WTC11 (cell line): ENCODE measurements around the gene RPL6. TPM values are rescaled to one million over a fixed set of nuclear protein-coding genes. Genes with fewer than 3 reads are reported as not detected.

Source experiments
- ATAC-seq: fragments of 200-7000 bp; cut with Tn5 transposase; 2 replicates; pipeline ENCODE4 v1.10.0; 2021; ENCODE audit warnings: mild to moderate bottlenecking, moderate library complexity
- CTCF ChIA-PET: fragments of 300-600 bp; sonication (Branson Sonifier 250); formaldehyde crosslinking; loops from one replicate; lab custom pipeline; 2021; ENCODE audit warnings: antibody characterized with exemption; lab: Charles Lee
- POLR2A ChIA-PET: fragments of 350-600 bp; sonication (Branson Sonifier 250); formaldehyde crosslinking; loops from one replicate; lab custom pipeline; 2021; ENCODE audit warnings: antibody characterized with exemption; lab: Charles Lee
- DNase-seq: peaks from one replicate; pipeline ENCODE4 v3.0.0; 2021; ENCODE audit warnings: low spot score
- H3K27ac Mint-ChIP-seq: 2 replicates; pipeline ENCODE4 v1.8.0; 2021; ENCODE audit warnings: mixed read lengths
- H3K27me3 Mint-ChIP-seq: 2 replicates; pipeline ENCODE4 v1.8.0; 2021; ENCODE audit warnings: low read depth, mild to moderate bottlenecking, moderate library complexity, mixed read lengths
- H3K36me3 Mint-ChIP-seq: 2 replicates; pipeline ENCODE4 v1.8.0; 2021; ENCODE audit warnings: mixed read lengths
- H3K4me1 Mint-ChIP-seq: 2 replicates; pipeline ENCODE4 v1.8.0; 2022; ENCODE audit warnings: mixed read lengths
- H3K4me3 Mint-ChIP-seq: 2 replicates; pipeline ENCODE4 v1.8.0; 2021; ENCODE audit warnings: mild to moderate bottlenecking, moderate library complexity, mixed read lengths
- H3K9me3 Mint-ChIP-seq: 2 replicates; pipeline ENCODE4 v1.8.0; 2021; ENCODE audit warnings: mixed read lengths
- ATF1 ChIP-seq: sonication (generic); formaldehyde crosslinking; IDR thresholded peaks from 2 replicates; pipeline ENCODE4 v1.8.1; 2023; ENCODE audit warnings: mild to moderate bottlenecking, moderate library complexity, missing genetic modification reagents
- CBFB ChIP-seq: sonication (generic); formaldehyde crosslinking; IDR thresholded peaks from 2 replicates; pipeline ENCODE4 v1.8.1; 2022; ENCODE audit warnings: mild to moderate bottlenecking, low read depth, missing genetic modification reagents
- ETV6 ChIP-seq: sonication (generic); formaldehyde crosslinking; IDR thresholded peaks from 2 replicates; pipeline ENCODE4 v1.8.1; 2022; ENCODE audit warnings: mild to moderate bottlenecking, missing genetic modification reagents
- MXD4 ChIP-seq: fragments of 250-450 bp; sonication (Bioruptor Pico); IDR thresholded peaks from 2 replicates; pipeline ENCODE4 v1.8.0; 2021; ENCODE audit warnings: mild to moderate bottlenecking, moderate library complexity, borderline replicate concordance
- NR2C2 ChIP-seq: sonication (generic); formaldehyde crosslinking; IDR thresholded peaks from 2 replicates; pipeline ENCODE4 v1.8.0; 2022; ENCODE audit warnings: mild to moderate bottlenecking, missing genetic modification reagents
- PRRX2 ChIP-seq: fragments of 250-450 bp; sonication (Bioruptor Pico); IDR thresholded peaks from 2 replicates; pipeline ENCODE4 v1.8.0; 2021; ENCODE audit warnings: mild to moderate bottlenecking
- RELA ChIP-seq: sonication (generic); formaldehyde crosslinking; IDR thresholded peaks from 2 replicates; pipeline ENCODE4 v1.8.1; 2022; ENCODE audit warnings: missing genetic modification reagents, mild to moderate bottlenecking, borderline replicate concordance
- SMAD3 ChIP-seq: sonication (generic); formaldehyde crosslinking; IDR thresholded peaks from 2 replicates; pipeline ENCODE4 v1.8.0; 2022; ENCODE audit warnings: missing genetic modification reagents, mild to moderate bottlenecking, borderline replicate concordance
- SMAD4 ChIP-seq: sonication (generic); formaldehyde crosslinking; IDR thresholded peaks from 2 replicates; pipeline ENCODE4 v1.8.0; 2022; ENCODE audit warnings: mild to moderate bottlenecking, missing genetic modification reagents
- TCF7 ChIP-seq: sonication (generic); formaldehyde crosslinking; IDR thresholded peaks from 2 replicates; pipeline ENCODE4 v1.8.0; 2022; ENCODE audit warnings: mild to moderate bottlenecking, low read depth, missing genetic modification reagents, moderate library complexity
- ZBTB21 ChIP-seq: sonication (generic); formaldehyde crosslinking; IDR thresholded peaks from 2 replicates; pipeline ENCODE4 v1.8.1; 2023; ENCODE audit warnings: mild to moderate bottlenecking, missing genetic modification reagents, borderline replicate concordance
- ZNF423 ChIP-seq: fragments of 250-450 bp; sonication (Bioruptor Pico); IDR thresholded peaks from 2 replicates; pipeline ENCODE4 v2.1.2; 2022; ENCODE audit warnings: mild to moderate bottlenecking, moderate library complexity
- total RNA-seq: library from RNA; stranded (reverse); gene quantifications from 3 replicates; pipeline ENCODE4 v1.2.3, GENCODE V29; 2021
- TF ChIP-seq, protein P1 (sequence below): fragments of 250-450 bp; sonication (Bioruptor Pico); IDR thresholded peaks from 2 replicates; pipeline ENCODE4 v1.9.0; 2021; ENCODE audit warnings: mild to moderate bottlenecking
- TF ChIP-seq, protein P2 (sequence below): sonication (generic); formaldehyde crosslinking; IDR thresholded peaks from 2 replicates; pipeline ENCODE4 v1.8.0; 2022; ENCODE audit warnings: mild to moderate bottlenecking, missing genetic modification reagents
- TF ChIP-seq, protein P3 (sequence below): sonication (generic); formaldehyde crosslinking; conservative IDR thresholded peaks from 2 replicates; pipeline ENCODE4 v1.8.1; 2023; ENCODE audit warnings: mild to moderate bottlenecking, low read depth, missing genetic modification reagents, moderate library complexity
- TF ChIP-seq, protein P4 (sequence below): fragments of 250-450 bp; sonication (Bioruptor Pico); IDR thresholded peaks from 2 replicates; pipeline ENCODE4 v1.9.0; 2021; ENCODE audit warnings: mild to moderate bottlenecking, borderline replicate concordance
- TF ChIP-seq, protein P5 (sequence below): sonication (generic); formaldehyde crosslinking; IDR thresholded peaks from 2 replicates; pipeline ENCODE4 v1.8.1; 2022; ENCODE audit warnings: missing genetic modification reagents, borderline replicate concordance
- TF ChIP-seq, protein P6 (sequence below): sonication (generic); formaldehyde crosslinking; IDR thresholded peaks from 2 replicates; pipeline ENCODE4 v1.8.1; 2022; ENCODE audit warnings: low read depth, mild to moderate bottlenecking, moderate library complexity, missing genetic modification reagents, borderline replicate concordance
- TF ChIP-seq, protein P7 (sequence below): sonication (generic); formaldehyde crosslinking; IDR thresholded peaks from 2 replicates; pipeline ENCODE4 v1.8.0; 2022; ENCODE audit warnings: mild to moderate bottlenecking, missing genetic modification reagents

Gene RPL6
- total RNA-seq, 1 experiment from 2014 or later = 1,730 TPM

DNA sequence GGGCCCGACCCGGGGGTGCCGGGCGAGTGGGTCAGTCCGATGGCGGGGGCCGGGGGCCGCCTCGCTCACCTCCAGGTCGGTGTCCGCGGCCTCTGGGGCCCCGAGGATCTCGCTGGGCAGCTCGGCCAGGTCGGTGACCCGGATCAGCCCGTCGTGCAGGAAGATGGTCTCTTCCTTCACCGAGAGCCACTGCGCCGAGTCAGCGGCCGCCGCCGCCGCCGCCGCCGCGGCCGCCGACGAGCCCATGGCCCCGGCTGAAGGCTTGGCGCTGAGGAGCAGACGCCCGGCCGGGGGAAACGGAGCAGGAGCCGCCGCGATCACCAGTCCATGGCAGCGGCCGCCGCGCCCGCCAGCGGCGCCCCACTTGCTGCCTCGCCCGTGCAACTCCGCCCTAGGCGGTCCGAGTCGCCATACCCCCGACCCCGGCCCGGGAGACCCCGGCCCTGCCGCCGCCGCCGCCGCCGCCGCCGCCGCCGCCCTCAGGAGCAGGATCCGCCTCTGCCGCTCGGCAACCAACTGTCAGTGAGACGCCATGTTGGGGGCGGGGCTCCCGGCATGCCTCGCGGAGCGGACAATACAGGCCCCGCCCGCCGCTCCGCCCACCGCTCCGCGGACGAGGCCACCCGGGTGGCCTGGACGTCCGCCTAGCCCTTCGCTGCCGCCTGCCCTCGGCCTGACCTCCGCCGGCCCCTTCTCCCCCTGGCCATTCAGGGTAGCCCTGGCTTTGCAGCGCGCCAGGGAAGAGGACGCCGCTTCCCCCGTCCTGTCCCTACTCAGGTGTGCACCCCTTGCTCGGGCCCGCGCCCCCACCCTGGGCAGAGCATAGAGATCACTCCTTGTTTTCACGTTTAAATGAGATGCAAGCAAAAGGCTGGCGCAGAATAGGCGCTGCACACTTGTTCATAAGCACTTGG, 27.3 kb downstream of the RPL6 start, which contains the start of gene HECTD4:
TSS of gene HECTD4 (minus strand) at position 549 of the 914 bp plus-strand sequence. CDS start at position 246, 303 bp downstream.
- ChIA-PET POLR2A (interaction anchor here (0.5 kb wide), 1 partner anchor 47 kb away, joined by 3 read pairs; no protein-coding TSS in a partner anchor), CTCF (interaction anchor here (1.9 kb wide), 1 partner anchor 184 kb away, joined by 5 read pairs; no protein-coding TSS in a partner anchor)
- DNase-seq = peak; percentile 97
- no peaks in the 10 kb centered on the region; the same call in 1 of the 2 replicates for H3K36me3 Mint-ChIP-seq
- H3K4me3 Mint-ChIP-seq = peak within 1 kb of the TSS; percentile 98
- no peaks in the 10 kb centered on the region for H3K9me3 Mint-ChIP-seq
- H3K27me3 Mint-ChIP-seq = no peaks in the 10 kb centered on the region
- peak within 1 kb of the TSS; percentile 95 for H3K27ac Mint-ChIP-seq
- peaks cover 21% of the 10 kb centered on the region for H3K4me1 Mint-ChIP-seq
- ATAC-seq = peak; percentile 94
- TF ChIP-seq, protein P1, sequence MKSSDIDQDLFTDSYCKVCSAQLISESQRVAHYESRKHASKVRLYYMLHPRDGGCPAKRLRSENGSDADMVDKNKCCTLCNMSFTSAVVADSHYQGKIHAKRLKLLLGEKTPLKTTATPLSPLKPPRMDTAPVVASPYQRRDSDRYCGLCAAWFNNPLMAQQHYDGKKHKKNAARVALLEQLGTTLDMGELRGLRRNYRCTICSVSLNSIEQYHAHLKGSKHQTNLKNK (CRISPR knock-in tag) = no peak
- TF ChIP-seq NR2C2 (CRISPR knock-in tag) (peak; percentile 43; the same call in 1 of the 2 replicates), ETV6 (CRISPR knock-in tag) (no peak), TCF7 (CRISPR knock-in tag) (no peak), MXD4 (CRISPR knock-in tag) (no peak), ZBTB21 (no peak), PRRX2 (CRISPR knock-in tag) (no peak), RELA (CRISPR knock-in tag) (no peak), ZNF423 (CRISPR knock-in tag) (no peak), SMAD3 (CRISPR knock-in tag) (no peak), SMAD4 (no peak), ATF1 (CRISPR knock-in tag) (no peak), CBFB (CRISPR knock-in tag) (no peak)
- TF ChIP-seq, protein P2, sequence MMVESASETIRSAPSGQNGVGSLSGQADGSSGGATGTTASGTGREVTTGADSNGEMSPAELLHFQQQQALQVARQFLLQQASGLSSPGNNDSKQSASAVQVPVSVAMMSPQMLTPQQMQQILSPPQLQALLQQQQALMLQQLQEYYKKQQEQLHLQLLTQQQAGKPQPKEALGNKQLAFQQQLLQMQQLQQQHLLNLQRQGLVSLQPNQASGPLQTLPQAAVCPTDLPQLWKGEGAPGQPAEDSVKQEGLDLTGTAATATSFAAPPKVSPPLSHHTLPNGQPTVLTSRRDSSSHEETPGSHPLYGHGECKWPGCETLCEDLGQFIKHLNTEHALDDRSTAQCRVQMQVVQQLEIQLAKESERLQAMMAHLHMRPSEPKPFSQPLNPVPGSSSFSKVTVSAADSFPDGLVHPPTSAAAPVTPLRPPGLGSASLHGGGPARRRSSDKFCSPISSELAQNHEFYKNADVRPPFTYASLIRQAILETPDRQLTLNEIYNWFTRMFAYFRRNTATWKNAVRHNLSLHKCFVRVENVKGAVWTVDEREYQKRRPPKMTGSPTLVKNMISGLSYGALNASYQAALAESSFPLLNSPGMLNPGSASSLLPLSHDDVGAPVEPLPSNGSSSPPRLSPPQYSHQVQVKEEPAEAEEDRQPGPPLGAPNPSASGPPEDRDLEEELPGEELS (CRISPR knock-in tag) = no peak
- TF ChIP-seq, protein P3, sequence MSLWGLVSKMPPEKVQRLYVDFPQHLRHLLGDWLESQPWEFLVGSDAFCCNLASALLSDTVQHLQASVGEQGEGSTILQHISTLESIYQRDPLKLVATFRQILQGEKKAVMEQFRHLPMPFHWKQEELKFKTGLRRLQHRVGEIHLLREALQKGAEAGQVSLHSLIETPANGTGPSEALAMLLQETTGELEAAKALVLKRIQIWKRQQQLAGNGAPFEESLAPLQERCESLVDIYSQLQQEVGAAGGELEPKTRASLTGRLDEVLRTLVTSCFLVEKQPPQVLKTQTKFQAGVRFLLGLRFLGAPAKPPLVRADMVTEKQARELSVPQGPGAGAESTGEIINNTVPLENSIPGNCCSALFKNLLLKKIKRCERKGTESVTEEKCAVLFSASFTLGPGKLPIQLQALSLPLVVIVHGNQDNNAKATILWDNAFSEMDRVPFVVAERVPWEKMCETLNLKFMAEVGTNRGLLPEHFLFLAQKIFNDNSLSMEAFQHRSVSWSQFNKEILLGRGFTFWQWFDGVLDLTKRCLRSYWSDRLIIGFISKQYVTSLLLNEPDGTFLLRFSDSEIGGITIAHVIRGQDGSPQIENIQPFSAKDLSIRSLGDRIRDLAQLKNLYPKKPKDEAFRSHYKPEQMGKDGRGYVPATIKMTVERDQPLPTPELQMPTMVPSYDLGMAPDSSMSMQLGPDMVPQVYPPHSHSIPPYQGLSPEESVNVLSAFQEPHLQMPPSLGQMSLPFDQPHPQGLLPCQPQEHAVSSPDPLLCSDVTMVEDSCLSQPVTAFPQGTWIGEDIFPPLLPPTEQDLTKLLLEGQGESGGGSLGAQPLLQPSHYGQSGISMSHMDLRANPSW (CRISPR knock-in tag) = no peak
- TF ChIP-seq, protein P4, sequence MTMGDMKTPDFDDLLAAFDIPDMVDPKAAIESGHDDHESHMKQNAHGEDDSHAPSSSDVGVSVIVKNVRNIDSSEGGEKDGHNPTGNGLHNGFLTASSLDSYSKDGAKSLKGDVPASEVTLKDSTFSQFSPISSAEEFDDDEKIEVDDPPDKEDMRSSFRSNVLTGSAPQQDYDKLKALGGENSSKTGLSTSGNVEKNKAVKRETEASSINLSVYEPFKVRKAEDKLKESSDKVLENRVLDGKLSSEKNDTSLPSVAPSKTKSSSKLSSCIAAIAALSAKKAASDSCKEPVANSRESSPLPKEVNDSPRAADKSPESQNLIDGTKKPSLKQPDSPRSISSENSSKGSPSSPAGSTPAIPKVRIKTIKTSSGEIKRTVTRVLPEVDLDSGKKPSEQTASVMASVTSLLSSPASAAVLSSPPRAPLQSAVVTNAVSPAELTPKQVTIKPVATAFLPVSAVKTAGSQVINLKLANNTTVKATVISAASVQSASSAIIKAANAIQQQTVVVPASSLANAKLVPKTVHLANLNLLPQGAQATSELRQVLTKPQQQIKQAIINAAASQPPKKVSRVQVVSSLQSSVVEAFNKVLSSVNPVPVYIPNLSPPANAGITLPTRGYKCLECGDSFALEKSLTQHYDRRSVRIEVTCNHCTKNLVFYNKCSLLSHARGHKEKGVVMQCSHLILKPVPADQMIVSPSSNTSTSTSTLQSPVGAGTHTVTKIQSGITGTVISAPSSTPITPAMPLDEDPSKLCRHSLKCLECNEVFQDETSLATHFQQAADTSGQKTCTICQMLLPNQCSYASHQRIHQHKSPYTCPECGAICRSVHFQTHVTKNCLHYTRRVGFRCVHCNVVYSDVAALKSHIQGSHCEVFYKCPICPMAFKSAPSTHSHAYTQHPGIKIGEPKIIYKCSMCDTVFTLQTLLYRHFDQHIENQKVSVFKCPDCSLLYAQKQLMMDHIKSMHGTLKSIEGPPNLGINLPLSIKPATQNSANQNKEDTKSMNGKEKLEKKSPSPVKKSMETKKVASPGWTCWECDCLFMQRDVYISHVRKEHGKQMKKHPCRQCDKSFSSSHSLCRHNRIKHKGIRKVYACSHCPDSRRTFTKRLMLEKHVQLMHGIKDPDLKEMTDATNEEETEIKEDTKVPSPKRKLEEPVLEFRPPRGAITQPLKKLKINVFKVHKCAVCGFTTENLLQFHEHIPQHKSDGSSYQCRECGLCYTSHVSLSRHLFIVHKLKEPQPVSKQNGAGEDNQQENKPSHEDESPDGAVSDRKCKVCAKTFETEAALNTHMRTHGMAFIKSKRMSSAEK (CRISPR knock-in tag) = no peak
- TF ChIP-seq, protein P5, sequence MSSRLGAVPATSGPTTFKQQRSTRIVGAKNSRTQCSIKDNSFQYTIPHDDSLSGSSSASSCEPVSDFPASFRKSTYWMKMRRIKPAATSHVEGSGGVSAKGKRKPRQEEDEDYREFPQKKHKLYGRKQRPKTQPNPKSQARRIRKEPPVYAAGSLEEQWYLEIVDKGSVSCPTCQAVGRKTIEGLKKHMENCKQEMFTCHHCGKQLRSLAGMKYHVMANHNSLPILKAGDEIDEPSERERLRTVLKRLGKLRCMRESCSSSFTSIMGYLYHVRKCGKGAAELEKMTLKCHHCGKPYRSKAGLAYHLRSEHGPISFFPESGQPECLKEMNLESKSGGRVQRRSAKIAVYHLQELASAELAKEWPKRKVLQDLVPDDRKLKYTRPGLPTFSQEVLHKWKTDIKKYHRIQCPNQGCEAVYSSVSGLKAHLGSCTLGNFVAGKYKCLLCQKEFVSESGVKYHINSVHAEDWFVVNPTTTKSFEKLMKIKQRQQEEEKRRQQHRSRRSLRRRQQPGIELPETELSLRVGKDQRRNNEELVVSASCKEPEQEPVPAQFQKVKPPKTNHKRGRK (CRISPR knock-in tag) = no peak
- TF ChIP-seq, protein P6, sequence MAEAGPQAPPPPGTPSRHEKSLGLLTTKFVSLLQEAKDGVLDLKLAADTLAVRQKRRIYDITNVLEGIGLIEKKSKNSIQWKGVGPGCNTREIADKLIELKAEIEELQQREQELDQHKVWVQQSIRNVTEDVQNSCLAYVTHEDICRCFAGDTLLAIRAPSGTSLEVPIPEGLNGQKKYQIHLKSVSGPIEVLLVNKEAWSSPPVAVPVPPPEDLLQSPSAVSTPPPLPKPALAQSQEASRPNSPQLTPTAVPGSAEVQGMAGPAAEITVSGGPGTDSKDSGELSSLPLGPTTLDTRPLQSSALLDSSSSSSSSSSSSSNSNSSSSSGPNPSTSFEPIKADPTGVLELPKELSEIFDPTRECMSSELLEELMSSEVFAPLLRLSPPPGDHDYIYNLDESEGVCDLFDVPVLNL (CRISPR knock-in tag) = no peak
- TF ChIP-seq, protein P7, sequence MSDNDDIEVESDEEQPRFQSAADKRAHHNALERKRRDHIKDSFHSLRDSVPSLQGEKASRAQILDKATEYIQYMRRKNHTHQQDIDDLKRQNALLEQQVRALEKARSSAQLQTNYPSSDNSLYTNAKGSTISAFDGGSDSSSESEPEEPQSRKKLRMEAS (CRISPR knock-in tag) = 0 out of 2 replicates have a peak, but pooled peaks have one; percentile 47
